WERI-Rb-1 (cell line): Measurements from ENCODE around the gene VIL1.

Source experiments
- DNase-seq: peaks from one replicate; pipeline ENCODE4 v3.0.0-alpha.2; 2020
- H3K27ac ChIP-seq: fragments of 250-450 bp; sonication (Bioruptor Pico); 2 replicates; pipeline ENCODE4 v1.5.1; 2020; ENCODE audit warnings: mild to moderate bottlenecking, moderate library complexity
- H3K27me3 ChIP-seq: fragments of 250-450 bp; sonication (Bioruptor Pico); 2 replicates; pipeline ENCODE4 v1.5.1; 2021; ENCODE audit warnings: mild to moderate bottlenecking, low read depth, moderate library complexity; ENCODE audit not compliant: insufficient read depth, severe bottlenecking
- H3K36me3 ChIP-seq: fragments of 250-450 bp; sonication (Bioruptor Pico); 2 replicates; pipeline ENCODE4 v1.5.1; 2020; ENCODE audit warnings: mild to moderate bottlenecking, moderate library complexity
- H3K4me3 ChIP-seq: 2 replicates; pipeline ENCODE4 v1.5.1; 2011; ENCODE audit warnings: low read depth, mild to moderate bottlenecking, control low read depth, low read length
- H3K9me3 ChIP-seq: fragments of 250-450 bp; sonication (Bioruptor Pico); 2 replicates; pipeline ENCODE4 v1.5.1; 2021; ENCODE audit warnings: mild to moderate bottlenecking, moderate library complexity; ENCODE audit not compliant: severe bottlenecking
- TF ChIP-seq, protein P1 (sequence below): IDR thresholded peaks from 2 replicates; pipeline ENCODE4 v1.5.1; 2011; ENCODE audit warnings: low read depth, mild to moderate bottlenecking, control low read depth, inconsistent platforms, low read length

Gene VIL1

DNA sequence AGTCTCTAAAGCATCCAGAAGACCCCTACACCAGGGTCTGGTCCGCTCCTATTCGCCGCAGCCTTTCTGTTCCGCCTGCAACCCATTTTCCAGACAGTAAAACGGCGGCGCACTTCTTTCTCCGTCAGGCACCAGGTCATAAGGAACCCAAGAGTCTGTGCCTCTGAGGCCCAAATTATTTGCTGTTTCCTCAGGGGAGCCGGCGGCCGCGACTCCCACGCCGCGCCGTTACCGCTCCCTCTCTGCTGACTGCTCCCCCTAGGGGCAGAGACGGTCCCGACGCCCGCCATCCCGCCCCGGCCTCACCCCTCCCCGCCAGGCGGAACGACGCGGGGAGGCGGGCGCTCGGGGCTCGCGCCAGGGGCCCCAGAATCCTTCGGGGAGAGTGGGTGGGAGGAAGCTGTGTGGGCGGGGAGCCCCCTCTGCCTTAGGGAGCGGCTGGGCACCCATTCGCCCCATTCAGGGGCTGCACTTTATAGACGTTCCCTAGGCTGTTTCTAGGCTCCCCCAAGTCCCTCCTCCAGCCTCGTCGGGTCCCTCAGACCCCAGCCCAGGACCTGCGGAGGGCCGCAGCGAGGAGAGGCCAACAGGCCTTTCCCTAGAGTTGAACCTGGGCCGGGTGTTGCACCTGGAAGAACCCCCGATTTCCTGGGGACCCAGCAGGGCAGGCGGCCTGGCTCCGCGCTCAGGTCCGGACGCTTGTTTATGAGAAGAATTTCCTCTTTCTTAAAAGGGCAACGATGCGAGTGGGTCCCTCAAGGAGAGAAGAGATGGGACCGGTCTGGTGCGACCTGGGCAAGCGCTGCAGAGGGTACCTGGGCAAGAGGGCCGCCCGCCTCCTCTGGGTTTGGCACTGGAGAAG lies 22.9 kb upstream of the VIL1 start:
- Histone ChIP-seq H3K9me3 (no peaks in the 10 kb centered on the region), H3K27me3 (no peaks in the 10 kb centered on the region), H3K4me3 (peak overlapping the region; percentile 93), H3K36me3 (no peaks in the 10 kb centered on the region), H3K27ac (peak overlapping the region; percentile 98)
- peak; percentile 96 for DNase-seq
- TF ChIP-seq, protein P1, sequence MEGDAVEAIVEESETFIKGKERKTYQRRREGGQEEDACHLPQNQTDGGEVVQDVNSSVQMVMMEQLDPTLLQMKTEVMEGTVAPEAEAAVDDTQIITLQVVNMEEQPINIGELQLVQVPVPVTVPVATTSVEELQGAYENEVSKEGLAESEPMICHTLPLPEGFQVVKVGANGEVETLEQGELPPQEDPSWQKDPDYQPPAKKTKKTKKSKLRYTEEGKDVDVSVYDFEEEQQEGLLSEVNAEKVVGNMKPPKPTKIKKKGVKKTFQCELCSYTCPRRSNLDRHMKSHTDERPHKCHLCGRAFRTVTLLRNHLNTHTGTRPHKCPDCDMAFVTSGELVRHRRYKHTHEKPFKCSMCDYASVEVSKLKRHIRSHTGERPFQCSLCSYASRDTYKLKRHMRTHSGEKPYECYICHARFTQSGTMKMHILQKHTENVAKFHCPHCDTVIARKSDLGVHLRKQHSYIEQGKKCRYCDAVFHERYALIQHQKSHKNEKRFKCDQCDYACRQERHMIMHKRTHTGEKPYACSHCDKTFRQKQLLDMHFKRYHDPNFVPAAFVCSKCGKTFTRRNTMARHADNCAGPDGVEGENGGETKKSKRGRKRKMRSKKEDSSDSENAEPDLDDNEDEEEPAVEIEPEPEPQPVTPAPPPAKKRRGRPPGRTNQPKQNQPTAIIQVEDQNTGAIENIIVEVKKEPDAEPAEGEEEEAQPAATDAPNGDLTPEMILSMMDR, result peak; percentile 72

DNA sequence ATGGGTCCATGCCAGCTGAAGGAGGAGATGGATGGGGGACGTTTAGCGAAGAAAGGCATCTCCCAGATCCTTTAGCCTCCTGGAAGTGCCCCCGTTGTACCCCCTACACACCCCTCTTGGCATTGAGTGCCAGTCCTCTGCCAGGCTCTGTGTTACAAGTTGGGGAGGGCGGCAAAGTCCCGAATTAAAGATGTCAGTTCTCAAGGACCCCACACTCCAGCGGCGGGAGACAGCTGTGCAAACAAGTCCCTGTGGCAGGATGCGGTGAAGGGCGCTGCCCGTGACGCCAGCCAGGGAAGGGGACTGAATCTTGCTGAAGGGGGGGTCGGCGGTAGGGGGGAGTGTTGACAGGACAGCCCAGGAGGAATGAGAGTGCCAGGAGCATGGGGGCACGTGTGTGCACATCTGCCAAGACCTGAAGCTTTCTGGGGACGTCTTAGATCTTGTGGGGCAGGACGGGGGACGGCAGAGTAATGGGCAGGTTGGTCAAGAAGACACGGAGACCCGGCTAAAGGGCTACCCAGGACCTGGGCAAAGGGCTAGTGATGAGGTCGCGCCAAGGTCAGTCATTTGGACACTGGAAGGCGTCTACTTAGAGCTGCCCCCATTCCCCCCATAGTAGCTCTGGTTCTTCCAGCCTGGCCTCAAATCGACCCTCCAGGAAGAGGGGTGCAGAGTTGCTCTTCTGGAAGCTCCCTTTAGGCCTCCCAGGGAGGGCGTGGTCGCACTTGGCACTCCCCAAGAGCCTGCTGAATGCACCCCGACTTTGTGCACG lies 22.0 kb upstream of the VIL1 start:
- H3K36me3 ChIP-seq, result peaks cover 6% of the 10 kb centered on the region
- TF ChIP-seq, protein P1, result no peak
- H3K4me3 ChIP-seq, result peak overlapping the region; percentile 93
- DNase-seq, result peak; percentile 58
- peak overlapping the region; percentile 98 for H3K27ac ChIP-seq
- H3K27me3 ChIP-seq, result no peaks in the 10 kb centered on the region
- H3K9me3 ChIP-seq, result no peaks in the 10 kb centered on the region

- TF ChIP-seq, protein P1, result no peak
- Histone ChIP-seq H3K27ac (peak overlapping the region; percentile 64), H3K27me3 (no peaks in the 10 kb centered on the region), H3K9me3 (no peaks in the 10 kb centered on the region), H3K4me3 (peak overlapping the region; percentile 93), H3K36me3 (peaks cover 11% of the 10 kb centered on the region)
- DNase-seq, result no peak
Measured at GRCh38 chr2:218397463-218397819, 21.5 kb upstream of the VIL1 start.

DNA sequence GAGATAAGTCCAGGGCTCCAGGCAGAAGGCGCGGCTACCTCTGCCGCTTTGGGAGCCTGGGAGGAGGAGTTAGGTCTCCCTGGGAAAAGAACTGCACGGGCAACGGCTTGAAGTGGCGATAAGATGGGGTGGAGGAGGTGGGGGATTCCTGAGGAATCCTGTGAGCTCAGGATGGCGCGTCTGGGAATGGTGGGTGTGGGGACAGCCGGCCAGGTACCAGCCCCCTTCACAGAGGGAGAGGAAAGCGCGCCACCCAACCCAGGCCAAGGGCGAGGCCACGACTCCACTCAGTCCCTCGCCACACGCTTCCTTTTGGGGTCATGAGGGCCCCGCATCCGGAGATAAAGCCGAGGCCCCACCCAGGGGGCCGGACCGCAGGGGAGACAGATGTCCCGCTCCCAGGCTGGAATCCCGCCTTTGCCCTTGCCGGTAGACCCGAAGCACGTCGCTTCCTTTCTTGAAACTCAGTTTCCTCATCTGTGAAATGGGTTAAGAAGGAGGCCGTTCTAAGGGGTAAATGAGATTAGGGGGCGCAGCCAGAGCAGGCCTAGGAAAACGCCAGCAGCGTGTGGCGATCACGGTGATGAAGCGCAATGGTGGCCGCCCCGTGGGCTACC lies 21.0 kb upstream of the VIL1 start:
- no peaks in the 10 kb centered on the region for H3K9me3 ChIP-seq
- peak overlapping the region; percentile 93 for H3K4me3 ChIP-seq
- peak; percentile 83 for DNase-seq

DNA sequence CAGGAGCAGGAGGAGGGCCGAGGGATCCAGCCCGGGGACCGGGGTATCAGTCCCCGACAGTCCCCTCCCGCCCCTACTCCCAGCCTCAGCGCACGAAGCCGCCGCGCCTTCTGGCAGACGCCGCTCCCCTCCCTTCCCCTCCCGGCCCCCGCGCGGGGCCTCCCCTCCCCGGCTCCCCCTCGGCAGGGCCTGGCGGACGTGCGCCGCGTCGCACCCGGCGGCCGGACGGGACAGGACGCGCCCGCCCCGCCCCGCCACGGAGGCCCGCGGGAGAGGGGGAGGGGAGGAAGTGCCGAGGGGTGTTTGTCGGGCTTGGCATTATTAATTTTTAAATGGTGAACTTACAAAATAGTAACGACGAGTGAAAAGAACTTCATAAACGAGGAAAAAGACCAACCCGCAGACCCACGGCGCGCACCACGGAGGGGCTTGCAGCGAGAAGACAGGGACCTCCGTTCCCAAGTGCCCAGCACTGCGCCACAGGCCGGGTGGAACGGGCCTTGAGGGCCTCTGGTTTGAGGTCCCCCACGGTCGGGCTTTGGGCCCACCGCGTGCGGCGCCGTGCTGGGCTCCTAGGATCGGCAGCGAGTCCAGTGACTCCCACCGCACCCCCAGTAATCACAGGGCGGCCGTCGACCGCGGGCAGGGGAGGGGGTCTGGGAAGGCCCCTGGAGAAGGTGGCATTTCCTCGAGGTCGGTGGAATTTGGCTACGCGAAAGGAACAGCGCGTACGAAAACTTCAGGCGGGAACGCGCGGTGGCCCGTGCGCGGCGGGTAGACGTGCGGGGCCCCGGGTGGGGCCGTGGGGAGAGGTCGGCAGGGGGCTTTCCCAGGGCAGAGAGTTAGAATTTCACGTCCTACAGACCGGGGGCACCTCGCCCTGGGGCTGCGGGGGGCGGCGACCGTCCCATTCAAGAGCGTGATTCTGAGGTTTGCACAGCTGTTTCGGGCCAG lies 20.2 kb upstream of the VIL1 start:
- Histone ChIP-seq H3K36me3 (peaks cover 23% of the 10 kb centered on the region), H3K9me3 (no peaks in the 10 kb centered on the region), H3K27me3 (no peaks in the 10 kb centered on the region), H3K4me3 (peak overlapping the region; percentile 92), H3K27ac (peak overlapping the region; percentile 69)
- TF ChIP-seq, protein P1, result no peak
- DNase-seq, result no peak

More for the DNA sequence above, 21.0 kb upstream of the VIL1 start:
- TF ChIP-seq, protein P1, result no peak
- H3K27ac ChIP-seq, result peak overlapping the region; percentile 64
- H3K27me3 ChIP-seq, result no peaks in the 10 kb centered on the region
- peaks cover 15% of the 10 kb centered on the region for H3K36me3 ChIP-seq
